Measurements from ENCODE around the gene ZNF662. TPM values are rescaled to one million over a fixed set of nuclear protein-coding genes. Genes with fewer than 3 reads are reported as not detected.
A peak's percentile ranks its signal among the peaks of the same experiment; 100 is the strongest.

Gene ZNF662
- total RNA-seq, 4 donors from 2014 or later = 4.3 to 18.2 (median 10.3) TPM

GRCh38 chr3:42901073-42901415 is 4.9 kb upstream of the ZNF662 start:
- Histone ChIP-seq H3K36me3 (no peaks in the 10 kb centered on the region), H3K4me1 (peaks cover 0 to 9% (median 4%) of the 10 kb centered on the region in 3 donors), H3K27me3 (no peaks in the 10 kb centered on the region), H3K9me3 (no peaks in the 10 kb centered on the region), H3K4me3 (no peak overlapping the region), H3K27ac (no peak overlapping the region)
- TF ChIP-seq CTCF (IDR thresholded peaks at IDR 0.05) (no peak), POLR2A (IDR thresholded peaks at IDR 0.05) (no peak), EP300 (IDR thresholded peaks at IDR 0.05) (no peak), POLR2AphosphoS5 (IDR thresholded peaks at IDR 0.05) (no peak)
- ATAC-seq = no peak
- 76 to 77% methylated on average over 2 to 3 of the region's 3 CpGs for WGBS, 2 donors (ENCODE audit: low coverage in 1 of 2)

- Histone ChIP-seq H3K27ac (no peak overlapping the region), H3K36me3 (no peaks in the 10 kb centered on the region), H3K27me3 (no peaks in the 10 kb centered on the region), H3K4me3 (no peak overlapping the region), H3K9me3 (no peaks in the 10 kb centered on the region), H3K4me1 (peaks cover 0 to 22% (median 6%) of the 10 kb centered on the region in 3 donors)
- no peak for TF ChIP-seq CTCF (IDR thresholded peaks at IDR 0.05)
- no peak for TF ChIP-seq POLR2AphosphoS5 (IDR thresholded peaks at IDR 0.05)
- no peak for TF ChIP-seq POLR2A (IDR thresholded peaks at IDR 0.05)
- no peak for TF ChIP-seq EP300 (IDR thresholded peaks at IDR 0.05)
- no peak for ATAC-seq
- WGBS, 2 donors (ENCODE audit: low coverage in 1 of 2) = 84% methylated on average over 2 of the region's 2 CpGs; no CpG with 5 or more reads in 1 of the 2 donors
Observed at GRCh38 chr3:42902257-42902656, 3.7 kb upstream of the ZNF662 start.

GRCh38 chr3:42904076-42904475 is 1.9 kb upstream of the ZNF662 start:
- H3K4me3 ChIP-seq = no peak overlapping the region
- ATAC-seq = no peak
- peaks cover 0 to 14% of the 10 kb centered on the region in 2 donors for H3K36me3 ChIP-seq
- peaks cover 0 to 27% (median 6%) of the 10 kb centered on the region in 3 donors for H3K4me1 ChIP-seq
- WGBS, 2 donors (ENCODE audit: low coverage in 1 of 2) = 73% methylated on average over 1 of the region's 1 CpG; no CpG with 5 or more reads in 1 of the 2 donors
- no peaks in the 10 kb centered on the region for H3K27me3 ChIP-seq
- no peaks in the 10 kb centered on the region for H3K9me3 ChIP-seq
- TF ChIP-seq CTCF (IDR thresholded peaks at IDR 0.05) = no peak
- TF ChIP-seq EP300 (IDR thresholded peaks at IDR 0.05) = no peak
- no peak for TF ChIP-seq POLR2AphosphoS5 (IDR thresholded peaks at IDR 0.05)
- no peak for TF ChIP-seq POLR2A (IDR thresholded peaks at IDR 0.05)
- H3K27ac ChIP-seq = no peak overlapping the region

GRCh38 chr3:42905740-42906069 is 237 bp upstream of the ZNF662 start:
- TF ChIP-seq POLR2AphosphoS5 (IDR thresholded peaks at IDR 0.05) (no peak), CTCF (IDR thresholded peaks at IDR 0.05) (no peak)
- Histone ChIP-seq H3K4me3 (peak overlapping the region; percentile 47 to 82), H3K27me3 (no peaks in the 10 kb centered on the region), H3K9me3 (peaks cover 0 to 13% (median 0%) of the 10 kb centered on the region in 3 donors), H3K27ac (peak overlapping the region in 3 of 4 donors; percentile 85 to 88 (median 86)), H3K4me1 (peaks cover 0 to 27% (median 6%) of the 10 kb centered on the region in 3 donors), H3K36me3 (peaks cover 0 to 30% of the 10 kb centered on the region in 2 donors)
- no peak for ATAC-seq
- 13 to 18% methylated on average over 4 to 5 of the region's 12 CpGs for WGBS, 2 donors (ENCODE audit: low coverage in 1 of 2)

- peak overlapping the region; percentile 47 to 82 for H3K4me3 ChIP-seq
- H3K9me3 ChIP-seq = peaks cover 0 to 24% (median 0%) of the 10 kb centered on the region in 3 donors
- H3K4me1 ChIP-seq = peaks cover 0 to 27% (median 6%) of the 10 kb centered on the region in 3 donors
- H3K36me3 ChIP-seq = peaks cover 0 to 42% of the 10 kb centered on the region in 2 donors
- 36 to 40% methylated on average over 4 of the region's 4 CpGs for WGBS, 2 donors (ENCODE audit: low coverage in 1 of 2)
- peak; percentile 26 for ATAC-seq
- TF ChIP-seq POLR2A (IDR thresholded peaks at IDR 0.05) (no peak), POLR2AphosphoS5 (IDR thresholded peaks at IDR 0.05) (no peak), CTCF (IDR thresholded peaks at IDR 0.05) (no peak), EP300 (IDR thresholded peaks at IDR 0.05) (no peak)
- H3K27me3 ChIP-seq = no peaks in the 10 kb centered on the region
- peak overlapping the region in 3 of 4 donors; percentile 85 to 88 (median 86) for H3K27ac ChIP-seq
Observed at GRCh38 chr3:42906848-42907183, 874 bp downstream of the ZNF662 start.

Measured in gastroesophageal sphincter (tissue), 4 donors.